Upper lobe of left lung (tissue), 4 donors: ENCODE results near the gene OXNAD1.

Source experiments
- CTCF ChIP-seq, 6 experiments: fragments of 450-650 bp in 4 of 6; fragments of 200-600 bp in 2 of 6; sonication (generic) in 2 of 6; IDR thresholded peaks; one replicate each; pipeline ENCODE4 v1.5.1; 2016 to 2019; ENCODE audit warnings: antibody characterized with exemption in 6 of 6
- EP300 ChIP-seq, 4 donors: sonication (generic); formaldehyde crosslinking; IDR thresholded peaks; one replicate each; pipeline ENCODE4 v1.5.1; 2017; ENCODE audit warnings: antibody characterized with exemption in 4 of 4, control low read depth in 2 of 4

DNA sequence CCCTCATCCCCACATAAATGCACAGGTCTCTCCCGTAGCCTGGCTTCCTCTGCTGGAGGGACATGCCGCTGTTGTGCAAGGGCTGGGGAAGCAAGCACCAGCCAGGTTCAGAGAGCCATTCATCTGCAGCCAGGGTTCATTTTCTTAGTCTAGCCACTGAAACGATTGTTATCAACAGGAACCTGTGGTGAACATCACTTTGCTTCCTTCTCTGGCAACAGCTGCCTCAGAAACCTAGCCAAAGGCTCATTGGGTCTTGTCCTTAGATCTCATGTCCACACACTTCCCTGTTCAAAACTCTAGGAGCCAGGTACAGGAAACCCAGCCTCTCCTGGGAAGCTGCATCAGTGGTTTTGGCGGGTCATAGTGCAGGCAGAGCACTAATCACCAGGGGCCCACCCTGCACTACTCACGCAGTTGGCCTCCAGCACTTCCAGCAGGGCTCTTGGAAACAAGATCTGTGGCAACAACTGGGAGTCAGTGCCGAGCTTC is 47.0 kb downstream of the OXNAD1 start:
- no peak for TF ChIP-seq CTCF (IDR thresholded peaks at IDR 0.05)
- no peak for TF ChIP-seq EP300 (IDR thresholded peaks at IDR 0.05)
